Mesendoderm (in vitro differentiated cells): ENCODE measurements around the gene GBGT1.

Experiments used
- DNase-seq: peaks from one replicate; pipeline ENCODE4 v3.0.0; 2013
- H2AK5ac ChIP-seq: 2 replicates; pipeline ENCODE4 v1.6.1; 2013; ENCODE audit warnings: low read length, inconsistent platforms
- H2BK120ac ChIP-seq: 2 replicates; pipeline ENCODE4 v1.6.1; 2013; ENCODE audit warnings: low read depth, mild to moderate bottlenecking, low read length, moderate library complexity, mixed read lengths
- H2BK15ac ChIP-seq: replicated peaks from 2 replicates; pipeline ENCODE4 v1.6.1; 2013; ENCODE audit warnings: low read depth, mild to moderate bottlenecking, moderate library complexity
- H2BK5ac ChIP-seq: 2 replicates; pipeline ENCODE4 v1.6.1; 2013; ENCODE audit warnings: low read length, inconsistent platforms
- H3K18ac ChIP-seq: 2 replicates; pipeline ENCODE4 v1.6.1; 2013; ENCODE audit warnings: mild to moderate bottlenecking, low read length, mixed read lengths
- H3K23ac ChIP-seq: one replicate; pipeline ENCODE4 v1.6.1; 2013; ENCODE audit warnings: low read length
- H3K27ac ChIP-seq: 2 replicates; pipeline ENCODE4 v1.5.1; 2013; ENCODE audit warnings: low read depth, mild to moderate bottlenecking, inconsistent platforms, low read length, moderate library complexity
- H3K27me3 ChIP-seq: 2 replicates; pipeline ENCODE4 v1.6.1; 2013; ENCODE audit warnings: low read length, control low read depth, mild to moderate bottlenecking, inconsistent platforms; ENCODE audit not compliant: insufficient read depth, poor library complexity
- H3K36me3 ChIP-seq: 2 replicates; pipeline ENCODE4 v1.6.1; 2013; ENCODE audit warnings: low read length, inconsistent platforms; ENCODE audit not compliant: control insufficient read depth, insufficient read depth
- H3K4ac ChIP-seq: one replicate; pipeline ENCODE4 v1.6.1; 2013; ENCODE audit warnings: low read depth, mild to moderate bottlenecking, low read length, moderate library complexity
- H3K4me1 ChIP-seq: 2 replicates; pipeline ENCODE4 v1.6.1; 2013; ENCODE audit warnings: low read depth, low read length, inconsistent platforms; ENCODE audit not compliant: control insufficient read depth
- H3K4me2 ChIP-seq: 2 replicates; pipeline ENCODE4 v1.6.1; 2013; ENCODE audit warnings: low read length
- H3K4me3 ChIP-seq: 2 replicates; pipeline ENCODE4 v1.5.1; 2013; ENCODE audit warnings: mild to moderate bottlenecking, low read length
- H3K56ac ChIP-seq: one replicate; pipeline ENCODE4 v1.6.1; 2013; ENCODE audit warnings: low read length
- H3K79me1 ChIP-seq: 2 replicates; pipeline ENCODE4 v1.6.1; 2013; ENCODE audit warnings: low read length, inconsistent platforms
- H3K79me2 ChIP-seq: 2 replicates; pipeline ENCODE4 v1.6.1; 2013; ENCODE audit warnings: mild to moderate bottlenecking, low read length; ENCODE audit not compliant: control insufficient read depth, insufficient read depth
- H3K9ac ChIP-seq: 2 replicates; pipeline ENCODE4 v1.6.1; 2013; ENCODE audit warnings: low read length, inconsistent platforms
- H4K5ac ChIP-seq: one replicate; pipeline ENCODE4 v1.6.1; 2013; ENCODE audit warnings: low read length
- H4K8ac ChIP-seq: one replicate; pipeline ENCODE4 v1.6.1; 2013; ENCODE audit warnings: low read depth, mild to moderate bottlenecking, control low read depth, low read length, moderate library complexity
- WGBS: extraction: QIAGEN DNeasy Blood & Tissue Kit; methylation state at CpG from one replicate; pipeline ENCODE4 v1.1.7; 2013; ENCODE audit warnings: low lambda C conversion rate, missing lambda C conversion rate; ENCODE audit not compliant: insufficient coverage; ENCODE audit errors: extremely low coverage; 5-methylcytosine and 5-hydroxymethylcytosine counted together

GBGT1 gene

DNA sequence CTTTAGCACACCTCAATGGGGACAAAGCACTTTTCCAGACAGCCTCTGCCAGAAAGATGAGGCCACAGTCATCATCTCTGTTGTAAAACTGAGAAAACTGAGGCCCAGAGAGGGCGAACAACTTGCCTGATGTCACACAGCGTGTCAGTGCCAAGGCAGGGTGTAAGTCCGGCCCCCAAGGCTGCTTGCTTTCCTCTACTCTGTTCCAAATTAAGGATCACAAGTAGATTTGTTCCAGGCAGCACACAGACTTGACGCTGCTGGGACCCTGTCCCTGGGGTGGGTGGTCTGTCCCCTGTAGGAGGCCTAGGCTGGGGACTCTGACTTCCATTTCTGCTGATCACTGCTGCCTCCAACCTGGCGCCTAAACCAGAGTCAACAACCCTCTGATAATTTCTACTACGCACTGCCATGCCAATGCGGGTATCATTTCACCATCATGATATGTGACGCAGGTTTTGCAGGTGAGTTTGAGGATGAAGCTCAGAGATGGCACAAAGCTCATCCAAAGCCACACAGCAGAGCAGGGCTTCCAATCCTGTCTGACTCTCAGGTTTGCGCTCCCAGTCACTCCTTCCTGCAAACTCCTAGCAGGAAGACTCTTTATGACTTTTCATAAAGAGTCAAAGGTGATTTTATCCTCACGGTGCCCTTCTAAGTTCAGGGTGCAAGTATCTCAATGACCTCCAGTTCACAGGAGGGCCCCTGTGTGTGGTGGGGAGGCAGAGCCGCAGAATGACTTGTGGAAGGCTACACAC is 29.1 kb downstream of the GBGT1 start:
- Histone ChIP-seq H3K79me1 (no peaks in the 10 kb centered on the region), H2BK120ac (no peak overlapping the region), H2BK5ac (no peak overlapping the region), H3K27ac (no peak overlapping the region), H3K4me3 (no peak overlapping the region), H3K9ac (no peak overlapping the region), H4K5ac (no peak overlapping the region), H3K4me2 (no peak overlapping the region), H3K36me3 (no peaks in the 10 kb centered on the region), H3K56ac (no peak overlapping the region), H3K23ac (no peak overlapping the region), H3K79me2 (no peaks in the 10 kb centered on the region), H3K27me3 (no peaks in the 10 kb centered on the region), H2AK5ac (no peak overlapping the region), H3K4ac (no peak overlapping the region), H3K18ac (no peak overlapping the region), H2BK15ac (no peak overlapping the region), H3K4me1 (no peaks in the 10 kb centered on the region), H4K8ac (no peak overlapping the region)
- no CpG with 5 or more reads among the region's 11 CpGs for WGBS
- DNase-seq = no peak

DNA sequence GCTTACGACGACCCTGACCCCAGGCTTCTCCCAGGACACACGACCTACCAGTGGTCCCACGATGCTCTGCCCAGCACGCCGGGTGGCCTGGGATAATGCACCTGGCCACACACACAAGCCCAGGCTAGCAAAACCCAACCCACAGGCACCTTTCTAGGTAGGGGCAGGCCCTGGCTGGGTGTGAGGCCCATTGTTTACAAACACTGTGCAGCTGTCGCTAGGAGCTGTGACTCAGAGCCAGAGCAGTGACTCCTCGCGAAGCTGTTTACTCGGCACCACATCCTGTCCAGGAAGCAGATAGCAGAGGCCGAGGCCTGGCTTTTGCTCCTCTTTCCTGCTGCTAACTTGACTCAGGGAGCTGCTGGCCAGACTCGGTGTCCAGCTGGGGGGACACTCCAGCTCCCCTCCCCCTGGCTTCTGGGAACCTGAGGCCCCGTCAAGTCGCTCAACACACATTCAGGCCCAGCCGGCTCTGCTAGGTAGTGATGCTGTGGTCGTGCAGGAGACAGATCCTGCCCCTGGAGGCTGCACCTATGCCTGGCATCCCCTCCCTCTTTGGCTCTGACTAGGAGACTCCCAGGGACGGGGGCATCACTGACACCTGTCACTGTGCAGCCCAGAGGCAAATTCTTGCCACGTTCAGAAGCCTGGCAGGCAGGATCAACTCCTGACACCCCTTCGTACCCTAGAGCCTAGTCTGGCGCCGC is 29.9 kb downstream of the GBGT1 start:
- Histone ChIP-seq H2BK5ac (no peak overlapping the region), H3K4me1 (no peaks in the 10 kb centered on the region), H3K27me3 (no peaks in the 10 kb centered on the region), H3K4me2 (no peak overlapping the region), H4K8ac (no peak overlapping the region), H3K4me3 (no peak overlapping the region), H3K79me1 (no peaks in the 10 kb centered on the region), H3K4ac (no peak overlapping the region), H3K27ac (no peak overlapping the region), H3K56ac (no peak overlapping the region), H2BK15ac (no peak overlapping the region), H3K9ac (no peak overlapping the region), H4K5ac (no peak overlapping the region), H3K18ac (no peak overlapping the region), H2BK120ac (no peak overlapping the region), H2AK5ac (no peak overlapping the region), H3K79me2 (no peaks in the 10 kb centered on the region), H3K23ac (no peak overlapping the region), H3K36me3 (no peaks in the 10 kb centered on the region)
- no CpG with 5 or more reads among the region's 21 CpGs for WGBS
- DNase-seq = peak; percentile 98

DNA sequence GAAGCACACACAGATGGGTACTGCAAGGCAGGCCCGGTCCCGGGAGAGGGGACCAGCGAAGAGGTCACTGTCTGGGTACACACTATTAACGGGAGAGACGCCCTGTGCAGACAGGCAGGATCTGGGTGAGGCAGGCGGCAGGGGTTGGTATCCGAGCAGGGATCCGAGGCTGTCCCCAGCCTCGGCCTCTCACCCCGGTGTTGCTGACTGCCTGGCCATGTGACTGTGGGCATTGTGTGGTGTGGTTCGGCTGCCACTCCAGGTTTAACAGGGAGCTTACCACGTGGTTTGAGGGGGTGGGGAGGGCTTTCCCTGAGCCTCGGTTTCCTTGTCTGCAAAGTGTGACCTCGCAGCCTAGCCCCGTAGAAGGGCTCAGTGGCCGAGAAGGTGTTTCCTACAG is 31.5 kb downstream of the GBGT1 start:
- Histone ChIP-seq H3K79me1 (no peaks in the 10 kb centered on the region), H4K5ac (no peak overlapping the region), H3K4me3 (no peak overlapping the region), H2BK120ac (no peak overlapping the region), H2BK15ac (no peak overlapping the region), H4K8ac (no peak overlapping the region), H3K27me3 (no peaks in the 10 kb centered on the region), H2AK5ac (no peak overlapping the region), H3K27ac (no peak overlapping the region), H3K4me2 (no peak overlapping the region), H3K9ac (no peak overlapping the region), H3K18ac (no peak overlapping the region), H3K4ac (no peak overlapping the region), H3K4me1 (no peaks in the 10 kb centered on the region), H3K79me2 (no peaks in the 10 kb centered on the region), H3K56ac (no peak overlapping the region), H2BK5ac (no peak overlapping the region), H3K23ac (no peak overlapping the region), H3K36me3 (no peaks in the 10 kb centered on the region)
- no peak for DNase-seq
- WGBS = no CpG with 5 or more reads among the region's 16 CpGs

DNA sequence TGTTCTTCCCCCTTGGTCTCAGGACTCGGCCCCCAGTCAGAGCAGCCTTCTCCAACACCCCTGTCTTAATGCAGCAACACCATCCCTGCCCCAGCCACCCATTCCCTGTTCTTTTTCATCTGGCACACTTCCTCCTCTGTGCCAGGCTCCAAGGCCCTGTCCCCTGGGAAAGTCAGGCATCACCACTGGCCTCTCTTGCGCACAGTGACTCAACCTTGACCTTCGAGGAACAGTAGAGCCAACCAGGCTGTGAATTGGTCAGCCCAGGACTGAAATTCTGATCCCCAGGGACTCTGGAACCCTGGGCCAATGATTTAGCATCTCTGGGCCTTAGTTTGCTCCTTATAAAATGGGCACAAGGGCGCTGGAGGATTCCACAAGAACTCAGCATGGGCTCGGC is 32.2 kb downstream of the GBGT1 start:
- no peak overlapping the region for H4K5ac ChIP-seq
- H3K4ac ChIP-seq = no peak overlapping the region
- H3K4me1 ChIP-seq = no peaks in the 10 kb centered on the region
- H3K23ac ChIP-seq = no peak overlapping the region
- no peak overlapping the region for H3K18ac ChIP-seq
- H2AK5ac ChIP-seq = no peak overlapping the region
- H3K79me2 ChIP-seq = no peaks in the 10 kb centered on the region
- H2BK120ac ChIP-seq = no peak overlapping the region
- no peak overlapping the region for H3K4me3 ChIP-seq
- no peak for DNase-seq
- no peak overlapping the region for H3K56ac ChIP-seq
- no peaks in the 10 kb centered on the region for H3K79me1 ChIP-seq
- no peak overlapping the region for H3K27ac ChIP-seq
- H3K4me2 ChIP-seq = no peak overlapping the region
- no peak overlapping the region for H2BK5ac ChIP-seq
- no CpG with 5 or more reads among the region's 5 CpGs for WGBS
- no peak overlapping the region for H3K9ac ChIP-seq
- H3K36me3 ChIP-seq = no peaks in the 10 kb centered on the region
- no peak overlapping the region for H2BK15ac ChIP-seq
- H3K27me3 ChIP-seq = no peaks in the 10 kb centered on the region
- no peak overlapping the region for H4K8ac ChIP-seq

DNA sequence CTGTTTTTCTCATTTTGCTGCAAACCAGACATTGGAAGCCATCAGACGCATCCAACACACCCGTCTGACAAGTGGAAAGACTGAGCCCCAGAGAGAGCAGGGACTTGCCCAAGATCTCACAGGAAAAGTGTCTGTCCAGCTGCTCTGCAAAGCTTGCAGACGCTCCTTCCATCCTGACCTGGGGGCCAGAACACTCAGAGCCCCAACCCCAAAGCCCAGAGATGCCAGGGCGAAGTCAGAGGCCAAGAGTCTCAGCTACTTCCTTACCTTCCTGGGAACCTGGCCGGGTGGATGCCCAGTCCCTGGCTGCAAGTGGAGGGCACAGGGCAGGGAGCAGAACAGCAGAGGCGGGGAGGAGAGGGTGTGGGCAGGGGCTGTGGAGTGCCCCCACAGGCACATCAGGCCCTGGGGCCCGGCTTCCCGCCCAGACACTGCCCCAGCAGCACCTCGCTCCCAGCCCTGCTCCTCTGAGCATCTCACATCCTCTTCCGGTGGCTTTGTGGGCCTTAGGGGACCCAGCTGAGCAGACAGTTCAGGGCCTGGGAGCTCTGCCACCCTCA is 32.9 kb downstream of the GBGT1 start:
- no peak overlapping the region for H2BK5ac ChIP-seq
- H3K4me1 ChIP-seq = no peaks in the 10 kb centered on the region
- no peak overlapping the region for H3K4ac ChIP-seq
- no peak overlapping the region for H2BK120ac ChIP-seq
- no peak overlapping the region for H3K9ac ChIP-seq
- H4K5ac ChIP-seq = no peak overlapping the region
- no peak overlapping the region for H3K27ac ChIP-seq
- no peak overlapping the region for H3K4me3 ChIP-seq
- no CpG with 5 or more reads among the region's 10 CpGs for WGBS
- H3K79me2 ChIP-seq = no peaks in the 10 kb centered on the region
- no peak for DNase-seq
- H3K4me2 ChIP-seq = no peak overlapping the region
- no peaks in the 10 kb centered on the region for H3K79me1 ChIP-seq
- H2AK5ac ChIP-seq = no peak overlapping the region
- no peak overlapping the region for H3K18ac ChIP-seq
- H2BK15ac ChIP-seq = no peak overlapping the region
- no peak overlapping the region for H3K23ac ChIP-seq
- H4K8ac ChIP-seq = no peak overlapping the region
- H3K56ac ChIP-seq = no peak overlapping the region
- H3K27me3 ChIP-seq = no peaks in the 10 kb centered on the region
- no peaks in the 10 kb centered on the region for H3K36me3 ChIP-seq
